Lower leg skin (tissue), 3 donors: ENCODE measurements around the gene FARS2.

ENCODE experiments used
- CTCF ChIP-seq, 3 donors: fragments of 450-650 bp; IDR thresholded peaks; one replicate each; pipeline ENCODE4 v1.5.1; 2016; ENCODE audit warnings: antibody characterized with exemption in 3 of 3, mild to moderate bottlenecking in 3 of 3, moderate library complexity in 2 of 3
- POLR2A ChIP-seq, 2 donors: fragments of 450-650 bp; IDR thresholded peaks; one replicate each; pipeline ENCODE4 v1.6.1; 2016 to 2017; ENCODE audit warnings: antibody characterized with exemption in 2 of 2, mild to moderate bottlenecking in 1 of 2, moderate library complexity in 1 of 2

DNA sequence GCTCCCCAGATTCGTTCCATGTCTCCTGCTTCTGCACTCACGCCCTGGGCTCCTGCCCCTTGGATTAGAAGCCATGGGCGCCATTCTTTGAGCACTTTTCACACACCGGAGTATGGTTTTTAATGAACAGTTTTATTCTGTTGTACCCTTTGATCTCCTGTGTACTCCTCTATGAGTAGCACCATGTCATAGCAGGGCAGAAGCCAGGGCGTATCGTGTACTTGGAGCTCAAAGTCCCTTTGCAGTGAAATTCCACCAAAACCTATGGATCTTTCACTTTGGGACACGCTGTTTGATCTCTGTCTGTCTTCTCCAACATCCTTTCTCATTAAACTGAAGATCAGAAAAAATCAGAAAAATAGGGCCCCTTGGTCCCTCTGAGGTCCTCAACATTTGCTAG is 470.1 kb downstream of the FARS2 start:
- TF ChIP-seq CTCF (IDR thresholded peaks at IDR 0.05): no peak
- no peak for TF ChIP-seq POLR2A (IDR thresholded peaks at IDR 0.05)
